H7 (cell line): Measurements from ENCODE around the gene ZBED4. TPM values are rescaled to one million over a fixed set of nuclear protein-coding genes. Genes with fewer than 3 reads are reported as not detected.

ENCODE experiments used
- total RNA-seq: library from RNA; depleted of rRNA; stranded (reverse); fragments of >200 nt; shearing (Covaris generic); gene quantifications from 2 replicates; pipeline ENCODE4 v1.2.3, GENCODE V29; 2014; rRNA removed

Gene ZBED4
- total RNA-seq, 1 experiment from 2014 or later = 23.1 TPM

Other genes with a start within 250 kb of the ZBED4 start
- gene BRD1, start 26.0 kb upstream of the ZBED4 start, total RNA-seq = 24.9 and 29.5 TPM in 2 replicates
- 28.5 and 32.9 TPM in 2 replicates for gene ALG12, start 64.6 kb downstream of the ZBED4 start, total RNA-seq
- 22.8 and 45.6 TPM in 2 replicates for gene CRELD2, start 64.8 kb downstream of the ZBED4 start, total RNA-seq
- 71.2 and 79.7 TPM in 2 replicates for gene PIM3, start 106.9 kb downstream of the ZBED4 start, total RNA-seq
- gene IL17REL, start 158.9 kb downstream of the ZBED4 start, total RNA-seq = 0.04 TPM in 1 of 2 replicates, not detected in the other
- not detected in 2 replicates for gene TTLL8, start 204.5 kb downstream of the ZBED4 start, total RNA-seq
- 0.14 TPM in 1 of 2 replicates, not detected in the other for gene MLC1, start 231.6 kb downstream of the ZBED4 start, total RNA-seq
- gene MOV10L1, start 236.2 kb downstream of the ZBED4 start, total RNA-seq = not detected in 2 replicates